Inferior parietal cortex (tissue), 1 donor: ENCODE data around the gene PMM1.
"Not testable (repeated sequence)": the region's sequence is repeated elsewhere in the genome, so short reads cannot be mapped to it uniquely, and the experiment has no call there.

Experiments used
- DNase-seq: peaks from one replicate; pipeline ENCODE4 v3.0.0-alpha.2; 2016; ENCODE audit errors: extremely low spot score

PMM1 gene

DNA sequence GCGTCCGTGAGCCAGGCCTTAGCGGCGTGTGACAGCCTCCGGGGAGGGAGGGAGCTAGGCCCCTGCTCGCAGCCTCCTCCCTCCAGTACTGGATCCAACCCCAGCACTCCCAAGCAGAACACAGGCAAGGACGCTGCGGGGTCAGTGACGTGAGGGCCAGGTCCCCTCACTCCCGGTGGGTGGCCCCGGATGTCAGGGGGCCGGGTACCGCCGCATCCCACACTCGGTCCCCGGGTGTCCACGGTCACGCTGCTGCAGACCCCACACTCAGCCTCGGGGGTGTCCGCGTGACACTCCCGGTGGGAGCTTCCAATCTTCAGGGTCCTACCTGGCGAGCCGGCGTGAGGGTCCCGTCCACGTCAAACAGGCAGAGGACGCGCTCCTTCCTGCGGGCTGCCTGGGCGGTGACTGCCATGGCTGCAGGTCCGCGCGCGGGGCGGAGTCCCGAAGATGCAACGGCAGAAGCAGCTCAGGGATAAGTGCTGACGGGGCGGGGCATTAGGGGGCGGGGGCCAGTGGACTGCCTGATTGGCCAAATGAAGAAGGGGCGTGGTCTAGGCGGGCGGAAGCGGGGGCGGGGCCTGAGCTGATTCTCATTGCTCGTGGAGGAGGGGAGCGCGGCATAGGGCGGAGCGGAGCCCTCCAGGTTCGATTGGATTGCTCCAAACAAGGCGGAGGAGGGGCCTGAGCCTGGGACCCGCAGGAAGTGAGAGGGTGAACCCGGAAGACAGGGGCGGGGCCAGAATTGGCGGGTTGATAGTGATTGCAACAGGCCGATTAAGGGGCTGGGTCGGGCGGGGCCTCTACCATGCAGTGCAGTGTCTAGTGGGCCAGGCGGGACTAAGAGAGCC lies at the start of gene PMM1:
TSS of gene PMM1 (minus strand) at position 450 of the 851 bp plus-strand sequence. CDS start at position 415, 35 bp downstream.
- peak; percentile 97 for DNase-seq

DNA sequence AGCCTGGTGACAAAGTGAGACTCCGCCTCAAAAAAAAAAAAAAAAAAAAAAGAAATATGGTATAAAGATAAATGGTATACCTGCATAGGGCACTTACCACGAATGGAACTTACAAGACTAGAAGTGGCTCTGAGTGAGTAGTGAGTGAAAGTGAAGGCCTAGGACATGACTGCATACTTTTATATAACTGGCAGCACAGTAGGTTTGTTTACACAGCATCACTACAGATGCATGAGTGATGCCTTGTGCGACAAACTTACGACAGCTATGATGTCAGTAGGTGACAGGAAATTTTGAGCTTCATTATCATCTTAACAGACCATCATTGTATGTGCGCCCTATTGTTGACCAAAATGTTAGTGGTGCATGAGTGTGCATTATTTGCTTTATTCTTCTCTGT lies 49.1 kb upstream of the PMM1 start:
- no peak for DNase-seq

DNA sequence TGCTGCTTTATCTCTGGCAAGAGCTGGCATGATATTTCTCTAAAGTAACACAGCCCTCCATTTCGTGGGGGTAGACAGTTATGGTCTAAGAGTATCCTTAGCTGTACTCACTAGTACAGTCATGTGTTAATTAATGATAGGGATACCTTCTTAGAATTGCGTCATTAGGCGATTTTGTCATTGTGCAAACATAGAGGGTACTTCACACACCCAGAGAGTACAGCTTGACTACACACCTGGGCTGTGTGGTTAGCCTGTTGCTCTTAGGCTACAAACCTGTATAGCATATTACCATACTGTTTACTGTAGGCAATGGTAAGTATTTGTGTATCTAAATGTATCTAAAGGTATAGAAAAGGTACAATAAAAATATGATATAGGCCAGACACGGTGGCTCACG lies 48.5 kb upstream of the PMM1 start:
- no peak for DNase-seq

GRCh38 chr22:41637623-41638022 lies 48.0 kb upstream of the PMM1 start:
- DNase-seq: not testable (repeated sequence)

- no peak for DNase-seq
Measured at GRCh38 chr22:41636467-41636866, 46.8 kb upstream of the PMM1 start.

- DNase-seq: not testable (repeated sequence)
Measured at GRCh38 chr22:41634610-41635009, 45.0 kb upstream of the PMM1 start.

DNA sequence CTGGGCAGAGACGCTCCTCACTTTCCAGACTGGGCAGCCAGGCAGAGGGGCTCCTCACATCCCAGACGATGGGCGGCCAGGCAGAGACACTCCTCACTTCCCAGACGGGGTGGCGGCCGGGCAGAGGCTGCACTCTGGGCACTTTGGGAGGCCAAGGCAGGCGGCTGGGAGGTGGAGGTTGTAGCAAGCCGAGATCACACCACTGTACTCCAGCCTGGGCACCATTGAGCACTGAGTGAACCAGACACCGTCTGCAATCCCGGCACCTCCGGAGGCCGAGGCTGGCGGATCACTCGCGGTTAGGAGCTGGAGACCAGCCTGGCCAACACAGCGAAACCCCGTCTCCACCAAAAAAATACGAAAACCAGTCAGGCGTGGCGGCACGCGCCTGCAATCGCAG lies 42.0 kb upstream of the PMM1 start:
- DNase-seq: not testable (repeated sequence)

DNA sequence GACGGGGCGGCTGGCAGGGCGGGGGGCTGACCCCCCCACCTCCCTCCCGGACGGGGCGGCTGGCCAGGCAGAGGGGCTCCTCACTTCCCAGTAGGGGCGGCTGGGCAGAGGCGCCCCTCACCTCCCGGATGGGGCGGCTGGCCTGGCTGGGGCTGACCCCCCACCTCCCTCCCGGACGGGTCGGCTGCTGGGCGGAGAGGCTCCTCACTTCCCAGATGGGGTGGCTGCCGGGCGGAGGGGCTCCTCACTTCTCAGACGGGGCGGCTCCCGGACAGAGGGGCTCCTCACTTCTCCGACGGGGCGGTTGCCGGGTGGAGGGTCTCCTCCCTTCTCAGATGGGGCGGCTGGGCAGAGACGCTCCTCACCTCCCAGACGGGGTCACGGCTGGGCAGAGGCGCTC lies 41.5 kb upstream of the PMM1 start:
- not testable (repeated sequence) for DNase-seq

GRCh38 chr22:41625577-41625976 lies 35.9 kb upstream of the PMM1 start:
- DNase-seq: no peak

GRCh38 chr22:41621911-41622179 lies 32.2 kb upstream of the PMM1 start:
- DNase-seq: no peak

DNA sequence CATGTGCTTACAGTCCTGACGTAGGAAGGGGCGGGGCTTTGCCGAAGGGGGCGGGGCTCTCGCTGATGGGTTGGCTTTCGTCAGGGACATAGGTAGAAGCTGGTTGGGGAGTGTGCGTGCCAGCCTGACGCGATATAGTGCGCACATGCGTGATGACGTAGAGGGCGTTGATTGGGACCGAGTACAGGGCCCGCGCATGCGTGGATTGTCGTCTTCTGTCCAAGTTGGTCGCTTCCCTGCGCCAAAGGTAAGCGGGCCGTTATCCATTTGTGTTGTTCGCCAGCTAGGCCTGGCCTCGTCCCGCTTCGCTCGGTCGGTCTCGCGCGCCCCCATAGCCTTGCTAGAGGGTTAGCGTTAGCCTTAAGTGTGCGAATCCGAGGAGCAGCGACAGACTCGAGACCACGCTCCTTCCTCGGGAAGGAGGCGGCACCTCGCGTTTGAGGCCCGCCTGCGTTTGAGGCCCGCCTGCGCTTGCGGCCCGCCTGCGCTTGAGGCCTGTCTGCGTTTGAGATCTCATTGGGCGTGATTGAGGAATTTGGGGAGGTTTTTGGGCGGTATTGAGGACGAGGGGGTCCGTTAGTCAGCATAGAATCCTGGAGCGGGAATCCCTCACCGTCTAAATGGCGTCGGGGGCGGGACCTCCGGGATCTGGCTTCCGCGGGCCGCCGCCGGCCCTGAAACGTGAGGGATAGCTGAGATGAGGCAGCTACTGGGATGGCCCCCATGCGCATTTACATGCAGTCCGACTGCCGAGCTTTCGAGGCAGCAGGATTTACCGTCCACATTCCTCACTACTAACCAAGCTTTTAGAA lies 31.7 kb upstream of the PMM1 start, which contains the start of gene XRCC6:
TSS of gene XRCC6 (plus strand) at position 197 of the 812 bp plus-strand sequence. CDS start 710 bp downstream, outside the sequence.
- DNase-seq: peak; percentile 99

DNA sequence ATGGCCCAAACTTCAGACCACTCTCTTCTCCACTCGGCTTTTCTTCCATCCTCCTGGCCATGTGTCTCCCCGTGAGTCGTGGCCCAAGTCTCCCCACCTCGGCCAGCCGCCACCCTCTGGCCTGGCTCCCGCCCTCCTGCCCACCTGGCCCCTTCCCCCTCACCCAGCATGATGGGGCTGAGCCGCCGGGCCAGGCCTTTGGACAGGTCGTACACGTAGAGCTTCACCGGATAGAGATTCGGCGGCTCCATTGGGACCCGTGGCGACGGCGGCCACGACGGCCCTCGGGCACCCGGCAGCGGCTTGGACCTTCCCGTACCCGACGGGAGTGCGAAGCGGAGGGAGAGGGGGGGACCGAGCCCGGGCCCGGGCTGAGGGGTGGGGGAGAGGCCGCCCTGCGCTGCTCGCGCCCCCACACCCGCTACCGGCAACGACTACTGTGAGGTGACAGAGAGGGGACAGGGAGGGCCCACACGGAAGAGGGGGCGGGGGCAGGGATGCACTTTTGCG lies 31.0 kb upstream of the PMM1 start, which contains the start of gene DESI1:
TSS of gene DESI1 (minus strand) at position 455 of the 510 bp plus-strand sequence. CDS start at position 251, 204 bp downstream.
- peak; percentile 17 for DNase-seq

- no peak for DNase-seq
Measured at GRCh38 chr22:41619979-41620588, 30.4 kb upstream of the PMM1 start.

- no peak for DNase-seq
Measured at GRCh38 chr22:41613456-41613855, 23.8 kb upstream of the PMM1 start.

DNA sequence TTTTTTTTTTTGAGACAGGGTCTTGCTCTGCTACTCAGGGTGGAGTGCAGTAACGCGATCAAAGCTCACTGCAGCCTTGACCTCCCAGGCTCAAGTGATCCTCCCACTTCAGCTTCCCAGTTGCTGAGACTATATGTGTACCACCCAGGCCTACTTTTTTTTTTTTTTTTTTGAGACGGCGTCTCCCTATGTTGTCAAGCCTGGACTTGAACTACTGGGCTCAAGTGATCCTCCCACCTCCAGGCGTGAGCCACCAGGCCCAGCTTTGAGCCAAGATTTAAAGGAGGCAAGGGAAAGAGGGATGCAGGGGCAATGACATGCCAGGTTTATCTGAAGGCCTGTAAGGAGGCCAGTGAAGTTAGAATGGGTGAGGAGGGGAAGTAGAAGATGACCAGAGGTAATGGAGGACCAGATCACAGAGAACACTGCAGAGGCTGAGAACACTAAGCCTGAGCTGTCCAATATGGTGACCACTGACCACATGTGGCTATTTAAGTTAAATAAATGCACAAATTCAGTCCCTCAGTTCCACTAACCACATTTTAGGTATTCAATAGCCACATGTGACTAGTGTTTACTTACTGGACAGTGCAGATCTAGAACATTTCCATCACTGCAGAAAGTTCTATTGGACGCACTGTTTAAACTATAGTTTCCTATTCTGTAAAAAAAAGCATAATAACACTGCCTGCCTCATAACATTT lies 23.1 kb upstream of the PMM1 start:
- no peak for DNase-seq

DNA sequence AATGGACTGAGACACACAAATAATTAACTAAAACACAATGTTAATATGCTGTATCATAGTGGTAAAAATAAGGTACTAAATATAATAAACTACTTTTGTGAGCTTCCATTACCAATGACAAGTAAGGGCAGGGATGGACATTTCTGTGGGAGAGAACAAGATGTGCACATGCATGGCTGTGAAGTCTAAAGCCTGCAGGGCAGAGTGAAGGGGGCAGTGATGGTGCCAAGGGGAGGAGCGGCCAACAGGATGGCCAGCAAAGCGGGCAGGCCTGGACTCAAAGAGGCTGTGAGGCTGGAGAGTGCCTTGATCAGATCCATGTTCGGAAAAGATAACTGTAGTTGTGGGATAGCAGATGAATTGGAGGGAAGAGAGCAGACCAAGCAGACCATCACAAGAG lies 18.7 kb upstream of the PMM1 start:
- DNase-seq: no peak

- DNase-seq: no peak
Measured at GRCh38 chr22:41603873-41604332, 14.3 kb upstream of the PMM1 start.

DNA sequence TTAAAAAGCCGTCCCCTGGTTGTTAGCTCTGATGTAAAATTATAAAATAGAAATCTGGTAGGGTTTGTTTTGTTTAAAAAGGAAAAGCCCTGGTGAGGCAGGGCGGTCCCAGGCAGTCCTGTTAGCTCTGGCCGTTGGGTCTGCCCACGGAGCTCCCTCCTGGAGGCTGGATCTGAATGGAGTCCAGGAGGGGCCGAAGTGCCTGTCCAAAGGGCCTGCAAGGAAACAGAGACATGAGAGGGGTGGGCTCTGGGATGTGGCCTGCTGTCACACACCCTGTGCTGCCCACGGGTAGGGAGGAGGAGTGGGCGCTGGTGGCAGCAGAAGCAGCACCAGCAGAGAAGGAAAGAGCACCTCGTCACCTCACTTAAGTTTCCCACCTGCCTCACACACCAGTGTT lies 11.3 kb upstream of the PMM1 start:
- no peak for DNase-seq

DNA sequence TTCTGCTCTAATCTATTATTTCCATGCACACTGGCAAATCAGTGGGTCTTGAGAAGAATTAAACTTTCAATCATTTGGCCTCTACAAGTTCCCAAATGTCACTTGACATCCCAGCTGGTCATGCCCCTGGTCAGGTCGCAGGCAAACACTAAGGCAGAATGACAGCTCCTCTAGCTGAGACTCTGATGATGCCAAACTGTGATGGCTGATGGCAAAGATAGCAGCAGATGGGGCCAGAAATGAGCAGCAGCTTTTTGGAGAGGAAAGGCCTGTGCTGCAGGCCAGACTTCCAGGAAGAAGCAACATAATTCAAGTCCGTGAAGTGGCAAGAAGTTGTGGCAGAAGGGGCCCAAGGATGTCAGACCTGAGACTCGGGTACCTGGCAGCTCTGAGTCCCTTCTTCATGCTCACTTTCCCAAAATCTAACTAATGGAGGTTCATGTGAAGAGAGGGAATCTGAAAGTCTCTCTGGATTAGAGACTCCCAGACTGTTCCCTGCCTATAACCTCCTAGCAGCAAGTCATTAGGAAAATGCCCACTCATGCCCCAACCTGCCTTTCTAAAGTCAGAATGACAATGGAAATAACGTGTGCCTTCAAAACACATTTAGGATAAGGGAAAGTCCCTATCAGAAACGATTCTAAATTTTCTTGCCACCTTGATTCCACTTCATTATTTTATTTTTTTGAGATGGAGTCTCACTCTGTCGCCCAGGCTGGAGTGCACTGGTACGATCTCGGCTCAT lies 9.4 kb upstream of the PMM1 start:
- DNase-seq: no peak

DNA sequence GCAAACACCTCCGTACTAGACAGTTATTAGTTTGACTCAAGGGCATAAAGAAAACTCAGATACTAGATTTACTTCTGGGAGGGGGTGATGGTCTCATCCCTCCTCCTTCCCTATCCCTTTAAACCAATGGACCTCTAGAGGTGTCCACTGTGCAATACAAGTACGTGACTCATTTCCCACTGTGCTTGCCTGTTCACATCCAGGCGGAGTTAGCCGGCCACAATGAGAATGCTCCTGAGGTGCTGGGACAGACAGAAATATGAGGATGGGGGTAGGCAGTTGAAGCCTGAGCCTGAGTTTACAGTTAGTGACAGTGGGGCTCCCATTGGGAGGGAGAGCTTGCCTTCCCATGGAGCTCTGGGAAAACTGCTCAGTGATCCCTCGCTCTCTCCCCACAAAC lies 8.4 kb upstream of the PMM1 start:
- DNase-seq: no peak

DNA sequence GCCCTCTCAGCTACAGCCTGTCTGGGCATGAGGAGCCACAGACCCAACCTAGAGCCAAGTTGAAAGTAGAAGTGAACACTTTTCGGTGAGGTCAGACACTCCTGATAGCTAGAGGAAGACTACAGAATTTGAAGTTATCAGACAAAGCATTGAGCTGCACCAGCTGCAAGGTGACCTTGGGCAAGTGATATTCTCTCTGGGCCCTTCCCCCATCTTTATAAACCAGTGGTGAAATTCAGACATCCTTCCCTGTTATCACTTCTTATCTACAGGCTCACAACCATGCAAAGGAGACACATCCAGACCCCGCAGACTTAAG lies 8.0 kb upstream of the PMM1 start:
- DNase-seq: no peak
